ENCODE data around the gene DLGAP1.
"Not testable (repeated sequence)": the region's sequence is repeated elsewhere in the genome, so short reads cannot be mapped to it uniquely, and the experiment has no call there.

Gene DLGAP1

DNA sequence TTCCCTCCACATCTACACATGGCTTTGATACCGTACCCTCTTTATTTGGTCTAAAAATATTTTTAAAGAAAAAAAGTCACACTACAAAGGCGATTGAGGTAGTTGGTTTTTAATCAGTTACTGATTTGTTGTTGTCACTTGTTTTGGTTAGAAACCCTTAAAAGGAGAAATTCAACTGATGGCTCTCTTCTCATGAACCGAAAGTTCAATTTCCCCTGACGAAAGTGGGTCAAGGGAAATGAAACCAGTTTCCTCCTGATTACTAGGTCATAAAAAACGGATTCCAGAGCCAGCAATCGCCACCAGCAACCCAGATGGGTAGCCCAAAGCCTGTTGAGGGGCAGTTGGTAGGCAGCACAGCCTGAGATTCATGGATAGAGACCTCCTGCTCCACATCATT, 63.2 kb downstream of the DLGAP1 start:
- no peak for DNase-seq

DNA sequence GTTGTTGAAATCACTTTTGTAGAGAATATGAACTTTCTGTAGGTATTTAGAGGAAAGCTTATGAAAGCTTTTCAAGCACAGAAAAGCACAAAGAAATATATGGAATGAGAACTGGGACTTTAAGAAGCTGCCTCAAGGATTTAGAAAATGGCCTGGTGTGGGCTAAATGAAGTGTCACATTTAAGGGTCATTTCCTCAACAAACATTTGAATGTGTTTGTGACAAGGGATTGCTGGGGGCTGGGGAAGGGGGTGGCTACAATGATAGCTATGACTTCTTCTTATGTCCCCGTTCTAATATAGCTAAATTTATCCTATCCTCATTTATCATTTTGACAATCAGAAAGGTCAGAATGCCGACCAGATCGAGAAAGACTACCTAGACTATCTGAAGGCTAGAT, 69.2 kb downstream of the DLGAP1 start:
- DNase-seq = no peak

DNA sequence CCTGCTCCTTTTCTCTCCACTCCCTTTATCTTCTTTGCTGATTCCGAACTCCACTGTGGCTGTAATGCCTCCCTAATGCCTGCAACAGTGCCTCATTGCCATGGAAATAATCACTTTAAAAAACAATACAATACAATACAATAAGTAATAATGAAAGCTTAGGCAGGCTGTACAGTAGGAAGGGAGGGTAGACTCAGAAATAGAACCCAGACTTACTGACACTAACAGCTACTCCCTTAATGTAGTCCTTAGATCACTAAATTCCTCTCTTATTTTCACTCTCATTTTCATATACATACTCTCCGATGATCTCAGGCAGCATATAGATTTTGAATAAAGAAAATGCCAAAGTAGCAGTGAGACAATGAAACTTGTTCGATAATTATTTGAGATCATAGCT, 70.2 kb downstream of the DLGAP1 start:
- DNase-seq = no peak

DNA sequence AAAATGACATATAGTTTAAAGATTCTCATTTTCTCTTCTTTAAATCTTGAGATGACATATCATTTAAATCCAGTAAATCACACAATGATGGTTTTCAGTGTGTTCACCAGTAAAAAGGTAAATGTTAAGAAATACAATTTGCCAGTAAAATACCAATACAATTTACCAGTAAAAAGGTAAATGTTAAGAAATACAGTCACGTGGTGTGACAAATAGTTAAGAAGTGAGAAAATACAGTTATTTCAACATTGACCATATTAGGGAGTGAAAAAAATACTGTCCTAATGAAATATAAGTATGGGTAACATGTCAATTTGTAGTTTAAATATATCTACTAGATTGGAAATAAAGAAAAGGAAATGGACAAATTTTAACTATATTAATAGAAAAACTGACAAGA, 80.5 kb downstream of the DLGAP1 start:
- no peak for DNase-seq

DNA sequence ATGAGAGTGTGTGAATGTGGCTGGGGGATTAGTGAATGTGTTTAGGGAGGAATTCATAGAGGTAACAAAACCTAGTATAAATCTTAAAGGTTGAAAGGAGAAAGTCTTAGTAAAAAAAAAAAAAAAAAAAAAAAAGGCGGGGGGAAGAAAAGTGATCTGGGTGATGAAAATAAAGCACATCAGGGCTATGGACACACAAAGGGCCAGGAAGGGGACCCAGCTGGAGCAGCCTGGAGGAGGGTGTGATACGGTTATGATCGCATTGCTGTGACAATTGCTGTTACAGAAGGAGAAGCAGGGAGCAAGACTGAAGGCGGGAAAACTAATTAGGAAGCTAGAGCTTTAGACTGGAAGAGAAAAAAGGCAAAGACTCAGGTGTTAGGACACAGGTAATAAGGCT, 85.4 kb downstream of the DLGAP1 start:
- no peak for DNase-seq

DNA sequence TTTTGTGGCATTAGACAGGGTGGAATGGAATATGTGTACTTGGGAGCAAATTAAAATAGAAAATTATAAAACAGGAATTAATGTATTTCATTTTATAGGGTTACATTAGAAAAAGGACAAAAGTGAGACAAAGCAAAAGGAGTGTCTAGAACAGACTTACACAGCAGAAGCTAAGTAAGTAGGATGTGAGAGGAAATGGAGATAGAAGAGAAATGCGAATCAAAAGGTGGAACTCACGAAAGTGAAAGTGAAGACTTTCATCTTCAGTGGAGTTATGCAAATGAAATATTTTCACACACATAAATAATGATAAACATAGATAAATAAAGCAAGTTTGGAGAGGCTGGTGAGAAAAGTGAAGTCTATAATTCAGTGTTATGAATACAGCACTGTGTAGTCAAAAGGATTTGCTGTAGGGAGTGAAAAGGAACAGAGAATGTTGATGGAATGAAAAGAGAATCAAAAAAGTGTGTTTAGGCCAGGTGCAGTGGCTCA, 94.8 kb downstream of the DLGAP1 start:
- no peak for DNase-seq

DNA sequence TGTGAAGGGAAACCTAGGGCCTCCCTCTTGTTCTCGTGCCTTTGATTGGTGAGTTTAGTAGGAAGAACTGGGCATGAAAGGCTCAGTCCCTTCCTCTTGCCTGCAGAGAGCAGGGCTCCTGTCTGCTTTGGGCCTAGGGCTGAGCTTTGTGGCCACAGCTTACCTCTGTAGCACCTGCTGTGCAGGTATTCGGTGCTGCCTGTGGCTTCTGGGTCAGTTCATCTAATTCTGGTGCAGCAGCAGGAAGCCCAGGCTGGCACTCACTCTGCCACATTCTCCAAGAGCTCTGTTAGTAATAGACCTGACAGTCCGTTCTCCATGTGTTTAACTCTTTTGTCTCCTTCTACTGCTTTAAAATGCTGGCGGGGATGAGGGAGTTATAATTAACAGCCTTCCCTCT, 96.5 kb downstream of the DLGAP1 start:
- DNase-seq = no peak

DNA sequence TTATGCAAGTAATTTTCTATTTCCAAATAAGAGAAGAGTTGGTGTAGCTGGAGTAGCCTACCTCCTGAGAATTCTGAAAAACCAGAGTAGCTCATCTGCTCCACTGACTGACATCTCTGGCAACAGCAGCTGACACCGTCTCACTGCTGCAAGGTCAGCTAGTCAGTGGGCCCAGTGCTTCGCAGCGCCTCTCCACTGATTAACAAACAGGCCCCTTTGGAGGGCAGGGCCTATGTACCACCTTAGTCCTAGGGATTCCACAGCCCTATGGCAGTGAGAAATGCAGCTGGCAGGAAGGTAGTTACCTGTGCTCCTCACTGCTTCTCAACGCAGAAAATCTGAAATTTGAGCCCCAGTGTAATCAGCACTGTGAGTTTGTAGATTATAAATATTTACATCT, 97.5 kb downstream of the DLGAP1 start:
- no peak for DNase-seq

DNA sequence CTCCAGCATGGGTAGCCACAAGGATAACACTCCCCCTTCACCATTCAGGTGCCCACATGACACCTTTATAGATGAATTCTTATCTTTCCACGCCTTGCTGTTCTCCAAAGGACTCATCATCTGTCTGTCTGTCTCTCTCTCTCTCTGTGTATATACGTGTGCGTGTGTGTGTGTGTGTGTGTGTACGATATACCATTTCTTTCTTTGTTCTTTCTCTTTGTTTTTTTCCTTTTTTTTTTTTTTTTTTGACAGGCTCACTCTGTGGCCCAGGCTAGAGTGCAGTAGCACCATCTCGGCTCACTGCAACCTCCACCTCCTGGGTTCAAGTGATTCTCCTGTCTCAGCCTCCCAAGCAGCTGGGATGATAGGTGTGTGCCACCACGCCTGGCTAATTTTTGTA, 98.2 kb downstream of the DLGAP1 start:
- no peak for DNase-seq

DNA sequence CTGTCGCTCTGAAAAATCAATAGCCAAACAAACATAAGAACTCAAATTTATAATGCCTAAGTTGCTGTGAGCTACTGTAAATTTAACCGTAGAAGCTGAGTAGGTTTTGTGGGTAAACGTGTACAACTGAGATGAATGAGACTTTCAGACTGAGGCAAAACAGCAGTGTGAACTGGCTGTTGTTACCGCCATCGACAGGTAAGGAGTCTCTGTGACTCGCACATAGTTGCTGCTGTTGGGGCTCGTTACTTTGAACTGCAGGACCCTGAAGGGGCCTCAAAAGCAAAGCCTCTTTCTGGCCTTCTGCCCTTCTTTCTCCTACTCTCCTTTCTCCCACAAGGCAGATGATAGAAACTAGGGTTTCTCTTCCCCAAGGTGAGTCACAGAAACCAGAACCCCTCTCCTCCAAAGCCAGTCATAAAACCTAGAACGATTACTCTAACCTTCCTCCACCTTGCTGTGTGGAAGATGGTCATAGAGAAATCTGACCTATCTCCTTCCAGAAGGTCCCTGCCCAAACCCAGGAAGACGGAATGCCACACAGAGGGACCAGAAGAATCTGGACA, 101.2 kb downstream of the DLGAP1 start:
- DNase-seq = no peak

DNA sequence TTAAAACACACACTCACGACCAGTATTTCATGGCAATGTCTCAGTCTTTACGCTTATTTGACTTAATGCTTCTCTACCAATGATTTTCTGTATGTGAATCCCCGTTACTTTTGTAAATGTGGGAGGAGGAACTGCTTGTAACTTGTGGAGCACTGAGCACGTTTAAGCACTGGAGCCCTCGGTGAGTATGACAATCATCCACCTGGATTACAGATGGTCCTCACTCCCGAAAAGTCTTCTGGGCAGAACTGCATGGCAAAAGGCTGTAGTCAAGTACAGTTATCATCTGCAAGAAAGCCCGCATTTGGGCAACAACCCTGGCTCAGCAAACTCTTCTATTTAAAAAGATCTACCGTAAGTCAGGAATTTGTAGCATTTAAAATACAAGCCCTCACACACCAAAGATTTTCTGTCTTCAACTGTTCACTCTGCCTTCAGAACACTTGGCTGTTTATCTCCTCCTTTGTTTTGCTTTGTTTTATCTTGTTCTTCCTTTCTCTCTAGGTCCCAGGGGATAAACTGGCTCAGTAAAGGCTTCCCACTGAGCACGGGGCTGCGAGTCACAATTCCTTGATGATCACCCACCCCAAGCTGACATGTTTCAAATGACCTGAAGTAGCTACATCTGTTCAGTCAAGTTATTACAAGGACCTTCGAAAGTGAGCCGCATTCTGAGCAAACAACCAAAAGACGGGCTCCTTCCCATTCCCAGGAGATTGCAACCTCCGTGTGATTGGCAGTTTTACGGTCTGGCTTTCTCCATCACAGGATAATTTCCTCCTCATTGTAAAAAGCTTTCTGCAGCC, 102.2 kb downstream of the DLGAP1 start:
- no peak for DNase-seq

DNA sequence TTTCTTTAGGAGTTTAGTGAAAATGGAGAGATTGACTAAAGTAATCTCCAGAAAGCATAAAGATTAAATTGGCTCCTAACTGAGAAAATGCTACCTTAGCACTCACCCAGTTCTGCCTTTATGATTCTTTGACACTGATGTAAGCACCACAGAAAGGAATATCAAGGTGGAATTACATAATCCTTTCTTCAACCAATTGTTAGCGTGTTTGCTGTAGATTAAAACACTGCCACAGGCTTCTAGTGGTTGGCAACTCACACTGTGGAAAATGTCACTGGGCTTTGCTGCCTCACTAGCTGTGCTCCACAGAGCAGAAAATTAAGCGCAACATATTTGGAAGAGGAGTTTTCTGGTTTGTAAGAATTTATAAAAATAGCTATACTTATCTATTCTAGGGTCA, 104.1 kb downstream of the DLGAP1 start:
- no peak for DNase-seq

DNA sequence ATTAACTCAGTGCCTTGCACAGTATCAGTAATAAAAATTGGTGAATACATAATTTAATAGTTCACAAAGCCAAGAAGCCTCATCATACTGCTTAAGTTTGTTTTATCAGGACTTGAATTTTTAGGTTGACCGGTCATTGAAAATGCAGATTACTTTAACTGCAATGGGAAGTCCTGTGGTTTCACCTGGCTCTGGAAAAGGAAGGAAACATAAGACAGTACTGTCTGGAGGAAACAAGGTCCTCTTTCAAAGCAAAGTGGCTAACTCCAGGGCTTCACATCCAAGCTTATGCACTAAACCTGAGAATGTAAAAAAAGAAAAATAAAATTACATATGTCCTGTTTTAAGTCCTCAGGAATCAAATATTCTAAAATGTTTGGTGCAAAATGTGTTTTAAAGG, 119.7 kb downstream of the DLGAP1 start:
- no peak for DNase-seq

DNA sequence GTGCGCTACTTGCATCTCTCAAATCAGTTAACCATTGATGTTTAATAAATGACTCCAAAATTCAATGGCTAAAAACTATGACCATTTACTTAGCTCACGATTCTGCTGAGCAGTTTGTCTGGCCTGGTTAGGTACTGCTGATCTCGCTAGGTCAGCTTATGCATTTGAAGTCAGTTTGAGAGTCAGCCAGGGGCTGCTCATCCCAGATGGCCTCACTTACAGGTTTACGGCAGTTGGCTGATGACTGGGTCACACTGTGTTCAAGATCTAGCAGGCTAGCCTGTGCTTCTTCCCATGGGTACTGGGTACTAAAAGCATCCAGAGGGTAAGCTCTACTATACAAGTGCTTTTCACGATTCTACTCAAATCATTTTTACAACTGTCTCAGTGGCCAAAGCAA, 122.1 kb downstream of the DLGAP1 start:
- DNase-seq = no peak

DNA sequence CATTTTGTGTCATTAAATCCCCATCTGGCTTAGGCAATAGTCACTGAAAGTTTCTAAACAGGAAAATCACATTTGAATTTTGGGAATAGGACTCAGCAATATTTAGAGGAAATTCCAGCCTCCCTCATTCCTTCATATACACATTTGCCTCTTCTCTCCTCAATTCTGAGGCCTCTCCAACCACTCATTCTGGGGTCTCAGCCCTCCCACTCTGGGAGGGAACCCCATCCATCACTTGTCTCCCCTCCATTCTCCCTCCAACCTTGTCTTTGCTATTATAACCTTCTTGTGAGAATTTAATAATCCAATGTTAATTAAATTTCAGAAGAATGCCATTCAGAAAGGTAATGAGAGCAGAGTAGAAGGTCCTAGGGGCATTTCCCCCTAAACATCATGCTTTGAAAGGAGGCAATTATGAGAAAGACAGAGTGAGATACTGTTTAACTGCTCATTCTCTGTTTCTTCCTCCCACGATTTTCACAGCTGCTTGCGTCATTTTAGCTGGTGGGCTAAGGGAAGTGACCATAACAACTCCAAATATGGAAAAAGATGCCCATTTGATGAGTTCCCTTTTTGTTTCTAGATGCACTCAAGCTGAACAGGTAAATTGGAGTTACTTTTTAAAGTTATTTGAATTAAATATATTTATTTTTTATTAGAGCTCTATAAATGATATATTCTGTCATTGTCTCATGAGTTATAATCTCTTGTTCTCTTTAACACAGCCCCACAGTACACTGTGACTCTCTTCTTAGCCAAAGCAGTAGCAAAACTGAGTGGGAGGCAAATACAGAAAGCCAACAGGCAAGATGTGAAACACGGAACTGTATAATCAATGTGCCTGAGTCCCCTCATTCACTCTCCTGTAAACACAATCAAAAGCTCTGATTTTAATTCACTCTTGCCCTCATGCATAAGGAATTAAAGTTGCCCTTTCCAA, 135.1 kb downstream of the DLGAP1 start:
- peak in 3 of 58 donors; percentile 3 to 48 (median 3) for DNase-seq

DNA sequence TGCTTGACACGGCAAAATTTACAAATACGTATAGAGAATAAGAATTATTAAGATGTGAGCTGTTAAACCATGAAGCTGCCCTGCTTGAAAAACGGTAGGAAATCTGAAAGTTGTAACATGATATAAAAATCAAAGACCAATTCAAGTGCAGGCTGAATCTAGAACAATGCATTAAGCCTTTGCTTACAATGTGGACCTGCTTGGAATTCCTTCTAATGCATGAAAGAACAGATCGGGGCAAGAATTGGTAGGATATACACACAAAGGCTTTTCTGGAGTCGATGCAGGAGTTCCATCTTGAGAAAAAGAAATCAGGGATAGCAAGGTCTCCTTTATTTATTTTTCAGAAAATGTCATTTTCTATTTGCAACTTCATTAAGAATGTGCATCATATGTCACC, 136.8 kb downstream of the DLGAP1 start:
- DNase-seq = no peak

DNA sequence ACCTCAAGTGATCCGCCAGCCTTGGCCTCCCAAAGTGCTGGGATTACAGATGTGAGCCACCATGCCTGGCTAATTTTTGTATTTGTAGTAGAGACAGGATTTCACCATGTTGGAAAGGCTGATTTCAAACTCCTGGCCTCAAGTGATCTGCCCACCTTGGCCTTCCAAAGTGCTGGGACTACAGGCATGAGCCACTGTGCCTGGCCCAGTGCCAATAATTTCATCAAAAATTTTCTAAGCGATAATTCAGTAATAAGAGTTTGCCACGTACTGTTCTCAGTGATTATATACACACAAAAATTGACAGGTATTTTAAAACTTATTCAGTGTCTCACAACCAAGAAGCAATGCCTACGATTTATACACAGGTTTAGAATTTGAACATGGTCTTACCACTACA, 143.2 kb downstream of the DLGAP1 start:
- DNase-seq = not testable (repeated sequence)

DNA sequence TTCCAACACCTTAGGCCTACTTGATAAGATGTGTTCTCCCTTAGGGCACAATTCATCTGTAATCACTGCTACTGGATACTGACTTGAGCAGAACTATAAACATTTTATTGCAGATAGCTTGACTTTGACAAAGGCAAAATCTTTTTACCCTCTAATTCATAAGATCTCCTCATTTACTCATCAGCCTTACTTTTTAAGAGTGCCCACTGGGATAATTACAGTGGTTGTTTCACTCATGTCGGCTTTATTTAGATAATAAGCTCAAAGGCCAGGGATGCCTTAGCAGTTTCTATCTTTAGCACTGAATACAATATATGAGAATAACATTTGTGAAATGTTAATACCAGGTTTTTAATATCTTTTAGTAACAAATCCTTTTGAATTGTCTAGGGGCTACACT, 144.0 kb downstream of the DLGAP1 start:
- no peak for DNase-seq

DNA sequence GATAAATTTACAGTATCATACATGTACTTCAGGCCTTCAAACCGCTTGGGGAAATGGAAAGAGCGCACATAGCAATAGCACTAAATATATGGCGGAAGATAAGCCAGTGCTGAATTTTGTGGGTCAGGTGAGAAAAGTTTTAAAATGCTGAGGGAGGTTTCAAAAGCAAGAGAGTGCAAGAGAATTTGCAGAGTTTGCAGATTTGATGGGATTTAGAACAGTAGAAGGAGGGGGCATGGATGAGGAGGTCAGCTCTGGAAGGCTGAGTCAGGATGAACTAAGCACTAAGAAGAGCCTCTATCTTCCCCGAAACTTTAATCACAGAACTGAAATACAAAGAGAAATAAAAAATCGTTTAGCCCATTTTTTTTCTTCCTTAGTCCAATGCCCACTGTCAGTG, 145.9 kb downstream of the DLGAP1 start:
- DNase-seq = no peak

DNA sequence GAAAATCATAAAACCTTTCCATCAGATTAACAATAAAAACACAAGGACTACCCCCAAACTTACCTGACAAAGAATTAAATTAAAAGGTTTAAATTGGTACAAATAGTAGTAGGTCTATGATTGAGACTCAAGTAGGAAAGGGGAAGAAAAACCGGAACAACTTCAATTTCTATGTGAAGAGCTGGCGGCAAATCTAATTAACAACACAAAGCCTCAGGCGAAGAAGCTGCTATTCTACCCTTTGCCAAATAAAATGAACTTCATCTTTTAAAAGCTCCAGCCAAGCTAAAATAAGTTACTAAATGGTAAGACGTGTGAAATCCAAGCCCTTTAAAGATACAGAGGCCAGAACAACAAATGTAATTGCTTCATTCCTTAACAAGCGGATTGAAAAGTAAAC, 146.5 kb downstream of the DLGAP1 start:
- no peak for DNase-seq

DNA sequence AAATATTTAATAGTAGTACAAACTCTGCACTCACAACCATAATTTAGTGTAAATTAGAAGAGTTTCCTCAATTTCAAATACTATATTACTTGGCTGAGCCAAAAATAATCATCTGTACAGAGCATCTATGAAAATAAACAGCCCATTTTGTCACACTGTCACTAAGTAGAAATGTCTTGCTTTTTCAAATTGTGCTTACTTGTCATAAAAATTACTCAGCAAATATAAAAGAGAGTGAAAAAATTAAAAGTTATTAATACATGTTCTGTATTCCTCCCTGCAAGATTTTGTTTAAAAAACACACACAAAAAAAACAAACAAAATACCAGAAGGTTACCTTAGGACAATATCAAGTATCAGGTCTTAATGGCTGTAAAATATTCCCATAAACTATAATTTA, 155.7 kb downstream of the DLGAP1 start:
- DNase-seq = no peak

DNA sequence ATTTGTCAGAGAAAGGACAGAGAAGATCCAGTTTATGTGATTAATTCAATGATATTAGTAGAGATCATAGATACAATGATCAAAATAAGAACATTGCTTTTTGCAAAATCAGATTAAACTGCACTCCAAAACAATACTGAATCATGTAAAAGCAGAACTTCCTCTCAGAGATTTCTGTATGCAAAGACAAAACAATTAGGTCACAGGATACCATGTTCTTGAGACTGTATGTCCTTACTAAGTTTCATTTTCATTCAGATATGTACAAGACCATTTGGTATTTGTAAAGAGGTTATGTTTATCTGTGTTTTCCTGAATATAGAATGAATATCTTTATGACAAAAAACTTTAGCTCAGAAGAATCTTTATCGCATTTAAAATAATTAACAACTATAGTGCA, 161.8 kb downstream of the DLGAP1 start:
- no peak for DNase-seq

Measured in anterior cingulate cortex (tissue), 58 donors.